Muscle of back (tissue), 10 donors: Measurements from ENCODE around the gene LOXL4. TPM values are rescaled to one million over a fixed set of nuclear protein-coding genes. Genes with fewer than 3 reads are reported as not detected.

Source experiments
- polyA plus RNA-seq, 10 donors: library from polyadenylated mRNA; unstranded; fragments of 120-200 nt; gene quantifications; one replicate each; pipeline ENCODE4 v1.2.1, GENCODE V29; 2013; ENCODE audit not compliant: insufficient read length in 10 of 10

LOXL4 gene
- polyA plus RNA-seq, 10 donors: 7.3 to 12.9 (median 11.3) TPM

Other genes starting within 250 kb of the LOXL4 start
- 1 to 10 TPM in 3 of 10 donors, under 1 TPM in 7; 0.37 to 1.3 (median 0.80) TPM for gene CRTAC1, start 237.6 kb downstream of the LOXL4 start, polyA plus RNA-seq
- gene R3HCC1L, start 133.5 kb downstream of the LOXL4 start, polyA plus RNA-seq: 10 to 100 TPM in 8 of 10 donors, 1 to 10 TPM in 2; 9.4 to 13.9 (median 12.1) TPM
- gene PYROXD2, start 147.0 kb upstream of the LOXL4 start, polyA plus RNA-seq: 10 to 100 TPM in 7 of 10 donors, 1 to 10 TPM in 3; 7.6 to 19.9 (median 11.5) TPM
- gene HPS1, start 178.7 kb upstream of the LOXL4 start, polyA plus RNA-seq: 10 to 100 TPM; 12.2 to 22.5 (median 16.5) TPM